NCI-H2227 (cell line): ENCODE results near the gene DNPH1.

Experiments used
- DNase-seq: peaks from one replicate; lab custom pipeline; 2025; ENCODE audit not compliant: unreplicated experiment; lab: John Stamatoyannopoulos, UW

The DNPH1 gene

DNA sequence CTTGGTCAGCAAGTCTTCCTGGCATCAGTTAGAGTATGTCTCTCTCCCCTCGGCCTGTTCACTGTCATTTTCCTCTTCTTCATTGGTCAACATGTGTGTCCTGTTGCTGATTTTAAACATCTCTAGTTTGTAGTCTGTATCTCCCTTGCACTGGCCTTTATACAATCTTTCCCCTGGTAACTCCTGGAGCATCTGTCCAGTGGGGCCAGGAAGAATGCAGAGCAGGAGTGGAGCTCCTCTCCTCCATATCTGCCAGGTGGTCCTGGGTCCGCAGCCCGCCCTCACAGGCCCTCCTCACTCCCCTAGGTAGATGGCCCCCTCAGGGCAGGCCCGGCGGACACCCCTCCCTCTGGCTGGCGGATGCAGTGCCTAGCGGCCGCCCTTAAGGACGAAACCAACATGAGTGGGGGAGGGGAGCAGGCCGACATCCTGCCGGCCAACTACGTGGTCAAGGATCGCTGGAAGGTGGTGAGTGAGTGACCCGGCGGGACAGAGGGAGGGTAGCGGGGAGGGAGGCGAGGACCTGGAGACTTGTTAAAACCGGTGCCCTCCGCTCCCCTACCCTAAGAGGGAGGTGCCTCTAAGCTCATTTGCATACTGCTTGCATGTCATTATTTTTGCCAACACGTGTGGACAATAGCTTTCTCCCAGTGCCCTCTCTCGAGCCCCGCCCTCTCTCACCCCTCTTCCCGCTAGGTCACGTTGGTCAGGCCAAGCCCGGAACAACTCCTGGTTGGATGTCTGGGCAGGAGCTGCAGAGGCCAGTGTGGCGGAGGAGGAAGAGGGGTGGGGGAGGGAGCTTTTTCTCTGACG lies 17.2 kb upstream of the DNPH1 start:
- peak; percentile 51 for DNase-seq

- DNase-seq = peak; percentile 29
Measured at GRCh38 chr6:43243664-43244321, 14.5 kb upstream of the DNPH1 start.

GRCh38 chr6:43242908-43243663 lies 13.8 kb upstream of the DNPH1 start, which contains the start of gene TTBK1:
Gene TTBK1, plus strand, starts transcription at chr6:43243481. Its CDS starts 3,180 bp downstream, at chr6:43246661.
- peak; percentile 80 for DNase-seq

- DNase-seq = no peak
Measured at GRCh38 chr6:43241446-43241845, 12.2 kb upstream of the DNPH1 start.

DNA sequence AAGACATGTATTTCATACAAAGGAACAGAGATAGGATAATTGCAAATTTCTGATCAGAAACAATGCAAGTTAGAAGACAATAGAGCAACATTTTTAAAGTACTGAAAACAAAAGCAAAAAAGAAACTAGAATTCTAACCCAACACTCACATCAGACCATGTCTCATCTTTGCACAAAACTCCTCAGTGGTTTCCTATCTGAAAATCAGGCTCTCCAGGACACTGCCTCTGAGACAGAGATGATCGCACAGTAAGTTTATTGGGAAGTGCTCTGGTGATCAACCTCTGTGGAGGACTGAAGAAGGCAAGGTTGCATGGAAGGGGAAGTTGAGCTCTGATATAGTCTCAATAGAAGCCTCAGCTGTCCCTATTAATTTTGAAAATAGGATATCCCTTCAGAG lies 11.7 kb upstream of the DNPH1 start:
- no peak for DNase-seq

GRCh38 chr6:43239054-43239453 lies 9.8 kb upstream of the DNPH1 start:
- DNase-seq = no peak

GRCh38 chr6:43235841-43236240 lies 6.6 kb upstream of the DNPH1 start:
- DNase-seq = no peak

GRCh38 chr6:43231735-43232450 lies 2.6 kb upstream of the DNPH1 start:
- DNase-seq = no peak

- no peak for DNase-seq
Measured at GRCh38 chr6:43231053-43231452, 1.8 kb upstream of the DNPH1 start.

DNA sequence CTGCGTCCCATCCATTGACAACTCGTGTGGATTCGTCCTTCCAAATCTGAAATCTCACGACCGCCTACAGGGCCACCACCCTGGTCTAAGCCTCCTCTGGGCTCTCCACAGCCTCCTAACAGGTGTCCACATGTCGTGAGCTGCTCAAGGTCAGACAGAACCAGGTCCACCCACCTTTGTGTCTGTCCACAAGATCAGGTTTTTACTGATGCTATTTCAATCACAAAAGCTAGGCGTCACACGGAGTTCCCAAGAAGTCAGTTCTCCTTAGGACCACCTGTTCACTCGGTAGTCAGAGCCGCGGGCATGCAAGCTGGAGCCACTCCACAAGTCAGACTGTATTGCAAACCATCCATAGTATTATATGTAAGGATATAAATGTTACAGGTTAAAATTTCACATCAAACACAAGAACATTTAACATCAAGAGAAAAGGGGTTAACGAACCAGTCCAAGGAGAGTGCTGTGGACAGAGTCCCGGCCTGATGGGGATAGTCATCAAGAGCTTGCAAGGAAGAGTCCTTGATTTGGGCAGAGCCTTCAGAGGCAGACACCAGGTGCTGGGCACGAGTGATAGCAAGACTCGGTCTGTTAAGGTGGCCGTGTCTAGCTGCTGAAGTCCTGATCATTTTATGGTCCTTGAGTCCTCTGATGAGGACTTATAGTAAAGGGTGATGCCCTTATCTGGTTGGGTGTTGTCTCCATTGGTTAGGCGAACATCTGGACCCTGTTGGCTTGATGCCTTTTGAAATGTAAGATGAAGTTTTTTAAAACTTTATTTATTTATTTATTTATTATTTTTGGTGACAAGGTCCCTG lies 731 bp upstream of the DNPH1 start:
- no peak for DNase-seq

GRCh38 chr6:43226192-43226851 lies 3.0 kb downstream of the DNPH1 start:
- DNase-seq = no peak

DNA sequence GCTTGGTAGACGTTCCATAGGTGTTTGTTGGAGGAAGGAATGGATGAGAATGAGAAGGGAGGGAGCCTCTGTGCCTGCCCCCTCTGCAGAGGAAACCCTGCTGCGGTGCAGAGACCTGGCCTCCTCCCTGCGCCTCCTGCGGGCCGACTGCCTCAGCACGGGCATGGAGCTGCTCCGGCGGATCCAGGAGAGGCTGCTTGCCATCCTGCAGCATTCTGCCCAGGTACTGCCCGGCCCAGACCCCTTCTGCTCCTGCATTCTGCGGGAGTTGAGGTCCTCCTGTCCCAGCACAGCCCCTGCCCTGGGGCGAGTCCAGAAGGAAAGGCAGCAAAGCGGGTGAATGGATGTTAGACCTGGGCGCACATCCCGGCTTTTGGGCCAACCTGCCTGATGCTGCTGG lies 6.1 kb downstream of the DNPH1 start:
- no peak for DNase-seq

DNA sequence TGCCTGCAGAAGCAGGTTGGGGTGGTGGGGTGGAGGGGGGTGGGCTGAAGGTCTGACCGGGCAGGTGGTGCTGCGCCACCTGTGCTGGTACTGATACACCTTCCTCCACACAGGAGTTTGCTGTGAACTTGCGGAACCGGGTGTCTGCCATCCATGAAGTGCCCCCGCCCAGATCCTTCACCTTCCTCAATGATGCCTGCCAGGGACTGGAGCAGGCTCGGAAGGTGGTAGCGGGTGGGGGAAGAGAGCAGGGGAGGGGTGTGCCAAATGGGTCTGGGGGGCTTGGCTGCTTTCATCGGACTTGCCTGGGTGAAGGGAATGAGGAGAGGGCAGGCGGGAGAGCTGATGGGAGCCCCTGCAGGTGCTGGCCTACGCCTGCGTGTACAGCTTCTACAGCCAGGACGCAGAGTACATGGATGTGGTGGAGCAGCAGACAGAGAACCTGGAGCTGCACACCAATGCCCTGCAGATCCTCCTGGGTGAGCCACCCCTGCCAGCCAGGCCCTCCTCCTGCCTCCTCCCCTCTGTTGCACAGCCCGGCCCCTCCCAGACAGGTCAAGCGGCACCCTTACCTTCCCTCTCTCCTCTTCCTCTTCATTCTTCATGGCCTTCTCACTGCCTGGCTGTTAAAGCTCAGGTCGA lies 6.7 kb downstream of the DNPH1 start:
- no peak for DNase-seq

DNA sequence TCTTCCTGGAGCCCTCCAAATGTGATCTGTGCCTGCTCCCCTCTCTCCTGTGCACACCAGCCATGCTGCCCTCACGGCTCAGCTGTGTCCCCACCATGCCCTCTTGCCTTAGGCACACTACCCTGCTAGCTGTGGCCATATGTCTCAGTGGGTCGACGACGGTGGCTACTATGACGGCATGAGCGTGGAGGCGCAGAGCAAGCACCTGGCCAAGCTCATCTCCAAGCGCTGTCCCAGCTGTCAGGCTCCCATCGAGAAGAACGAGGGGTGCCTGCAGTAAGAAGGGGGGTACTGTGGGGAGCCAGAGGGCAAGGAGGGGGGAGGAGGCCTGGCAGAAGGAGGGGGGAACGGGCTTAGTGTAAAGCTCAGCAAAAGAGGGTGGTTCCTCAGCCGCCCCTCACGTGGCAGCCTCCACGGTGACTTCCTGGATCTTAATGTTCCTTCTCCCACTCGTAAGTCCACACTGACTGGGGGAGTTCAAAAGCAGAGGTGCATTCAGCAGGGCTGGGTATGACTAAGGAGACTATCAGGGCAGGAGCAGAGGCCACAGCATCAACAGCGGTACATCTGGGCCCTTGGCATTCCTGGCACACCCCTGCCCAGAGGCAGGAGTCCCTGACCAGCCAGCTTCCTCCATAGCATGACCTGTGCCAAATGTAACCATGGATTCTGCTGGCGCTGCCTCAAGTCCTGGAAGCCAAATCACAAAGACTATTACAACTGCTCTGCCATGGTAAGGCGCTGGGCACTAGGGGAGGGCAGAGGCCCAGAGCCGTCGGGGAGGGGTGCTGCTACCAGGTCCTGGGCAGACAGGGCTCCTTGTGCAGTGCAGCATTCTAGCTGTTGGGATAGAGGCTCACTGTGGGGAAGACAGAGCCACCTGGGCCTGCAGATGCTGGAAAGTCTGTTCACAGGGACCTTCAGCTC lies 8.0 kb downstream of the DNPH1 start:
- DNase-seq = no peak

GRCh38 chr6:43220439-43220951 lies 8.8 kb downstream of the DNPH1 start:
- no peak for DNase-seq

GRCh38 chr6:43219814-43220213 lies 9.5 kb downstream of the DNPH1 start:
- DNase-seq = no peak

DNA sequence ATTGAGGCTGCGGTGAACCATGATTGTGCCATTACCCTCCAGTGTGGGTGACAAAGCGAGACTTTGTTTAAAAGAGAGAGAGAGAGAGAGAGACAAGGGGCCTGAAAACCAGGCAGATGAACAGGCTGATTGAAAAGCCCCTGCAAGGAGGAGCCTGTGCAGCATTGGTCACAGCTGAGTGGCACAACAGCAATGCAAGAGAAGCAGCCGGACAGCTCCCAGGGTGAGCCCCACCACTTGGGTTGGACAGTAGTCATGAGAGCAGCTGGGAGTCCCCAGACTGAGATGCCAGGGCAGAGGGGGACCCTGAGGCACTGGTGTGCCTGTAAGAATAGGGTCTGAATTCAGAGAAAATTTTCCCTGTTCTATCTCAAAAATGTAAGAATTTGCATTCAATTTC lies 10.2 kb downstream of the DNPH1 start:
- DNase-seq = no peak

GRCh38 chr6:43217351-43217750 lies 11.9 kb downstream of the DNPH1 start:
- no peak for DNase-seq
